ENCODE results near the gene SKAP1. TPM values are rescaled to one million over a fixed set of nuclear protein-coding genes. Genes with fewer than 3 reads are reported as not detected.

SKAP1 gene
- total and polyA plus RNA-seq, 2 experiments from 2014 or later, result 0.27 TPM; not detected in 1

- no peak overlapping the region for H3K4me3 ChIP-seq
- ATAC-seq, result no peak
- no peak overlapping the region for H3K27ac Mint-ChIP-seq
Measured at GRCh38 chr17:48237456-48237855, 192.6 kb downstream of the SKAP1 start.

GRCh38 chr17:48236681-48237134 lies 193.3 kb downstream of the SKAP1 start:
- peaks cover 7% of the 10 kb centered on the region; the same call in 2 of the 3 replicates for H3K4me1 Mint-ChIP-seq
- Histone ChIP-seq H3K79me2 (replicated peaks; ENCODE audit: insufficient read depth) (no peaks in the 10 kb centered on the region), H3K27ac (ENCODE audit: low read depth) (no peak overlapping the region), H3K36me3 (ENCODE audit: insufficient read depth) (no peaks in the 10 kb centered on the region), H3K9me2 (ENCODE audit: insufficient read depth) (no peaks in the 10 kb centered on the region), H3K4me1 (ENCODE audit: insufficient read depth) (no peaks in the 10 kb centered on the region), H3K4me3 (no peak overlapping the region), H2AFZ (no peak overlapping the region), H3K27me3 (ENCODE audit: insufficient read depth) (no peaks in the 10 kb centered on the region; the same call in 1 of the 2 replicates), H4K20me1 (replicated peaks; ENCODE audit: insufficient read depth) (no peaks in the 10 kb centered on the region), H3F3A (replicated peaks; ENCODE audit: low read depth) (no peaks in the 10 kb centered on the region), H3K4me2 (no peak overlapping the region)
- no peaks in the 10 kb centered on the region for H3K36me3 Mint-ChIP-seq (ENCODE audit: low read depth)
- DNase-seq (ENCODE audit: low spot score) (no peak), ATAC-seq (no peak)
- no peak overlapping the region for H3K27ac Mint-ChIP-seq
- TF ChIP-seq JUNB (IDR thresholded peaks at IDR 0.05; ENCODE audit: unreplicated experiment) (no peak), CREB1 (CRISPR knock-in tag; IDR thresholded peaks at IDR 0.05; ENCODE audit: low read depth) (no peak), EZH2phosphoT487 (IDR thresholded peaks at IDR 0.05; ENCODE audit: unreplicated experiment) (no peak), POLR2AphosphoS5 (IDR thresholded peaks at IDR 0.05; ENCODE audit: low read depth) (no peak), CTCF (conservative IDR thresholded peaks at IDR 0.05; ENCODE audit: low read depth in 2 of 2) (no peak)
- H3K9me3 Mint-ChIP-seq, result no peaks in the 10 kb centered on the region
- H3K27me3 Mint-ChIP-seq (ENCODE audit: insufficient read depth, low read depth, poor library complexity), result no peaks in the 10 kb centered on the region
- H3K4me3 Mint-ChIP-seq, result no peak overlapping the region

More at GRCh38 chr17:48237456-48237855, 192.6 kb downstream of the SKAP1 start:
- no peaks in the 10 kb centered on the region for H4K20me1 ChIP-seq (replicated peaks; ENCODE audit: insufficient read depth)
- no peaks in the 10 kb centered on the region for H3K79me2 ChIP-seq (replicated peaks; ENCODE audit: insufficient read depth)
- TF ChIP-seq STAT1 (IDR thresholded peaks at IDR 0.05; ENCODE audit: unreplicated experiment) (no peak), ZNF331 (CRISPR knock-in tag; IDR thresholded peaks at IDR 0.05; ENCODE audit: low read depth) (no peak)
- H3K4me1 ChIP-seq (ENCODE audit: insufficient read depth), result no peaks in the 10 kb centered on the region
- H3K9me2 ChIP-seq (ENCODE audit: insufficient read depth), result no peaks in the 10 kb centered on the region
- Mint-ChIP-seq H3K36me3 (ENCODE audit: low read depth) (no peaks in the 10 kb centered on the region), H3K9me3 (no peaks in the 10 kb centered on the region), H3K4me3 (no peak overlapping the region), H3K27me3 (ENCODE audit: insufficient read depth, low read depth, poor library complexity) (no peaks in the 10 kb centered on the region), H3K4me1 (peaks cover 11% of the 10 kb centered on the region; the same call in 2 of the 3 replicates)
- H3K27me3 ChIP-seq (ENCODE audit: insufficient read depth), result no peaks in the 10 kb centered on the region; the same call in 1 of the 2 replicates
- H3K4me2 ChIP-seq, result no peak overlapping the region
- no peaks in the 10 kb centered on the region for H3K36me3 ChIP-seq (ENCODE audit: insufficient read depth)
- H2AFZ ChIP-seq, result no peak overlapping the region
- no peaks in the 10 kb centered on the region for H3F3A ChIP-seq (replicated peaks; ENCODE audit: low read depth)
- no peak for DNase-seq (ENCODE audit: low spot score)
- no peak overlapping the region for H3K27ac ChIP-seq (ENCODE audit: low read depth)

GRCh38 chr17:48234922-48235321 lies 195.1 kb downstream of the SKAP1 start:
- no peak overlapping the region for H3K4me3 Mint-ChIP-seq
- H3K27me3 Mint-ChIP-seq (ENCODE audit: insufficient read depth, low read depth, poor library complexity), result no peaks in the 10 kb centered on the region
- no peak overlapping the region for H2AFZ ChIP-seq
- no peaks in the 10 kb centered on the region for H3F3A ChIP-seq (replicated peaks; ENCODE audit: low read depth)
- H3K27me3 ChIP-seq (ENCODE audit: insufficient read depth), result no peaks in the 10 kb centered on the region; the same call in 1 of the 2 replicates
- H3K36me3 ChIP-seq (ENCODE audit: insufficient read depth), result no peaks in the 10 kb centered on the region
- no peaks in the 10 kb centered on the region for H3K9me2 ChIP-seq (ENCODE audit: insufficient read depth)
- no peak overlapping the region for H3K27ac ChIP-seq (ENCODE audit: low read depth)
- DNase-seq (ENCODE audit: low spot score) (no peak), ATAC-seq (no peak)
- no peaks in the 10 kb centered on the region for H3K4me1 Mint-ChIP-seq
- H3K36me3 Mint-ChIP-seq (ENCODE audit: low read depth), result no peaks in the 10 kb centered on the region
- H3K4me3 ChIP-seq, result no peak overlapping the region
- no peak overlapping the region for H3K27ac Mint-ChIP-seq
- no peaks in the 10 kb centered on the region for H3K79me2 ChIP-seq (replicated peaks; ENCODE audit: insufficient read depth)
- H3K9me3 Mint-ChIP-seq, result no peaks in the 10 kb centered on the region
- no peaks in the 10 kb centered on the region for H4K20me1 ChIP-seq (replicated peaks; ENCODE audit: insufficient read depth)
- no peaks in the 10 kb centered on the region for H3K4me1 ChIP-seq (ENCODE audit: insufficient read depth)
- H3K4me2 ChIP-seq, result no peak overlapping the region
- no peak for TF ChIP-seq CTCF (conservative IDR thresholded peaks at IDR 0.05; ENCODE audit: low read depth in 2 of 2)
- no peak for TF ChIP-seq EZH2phosphoT487 (IDR thresholded peaks at IDR 0.05; ENCODE audit: unreplicated experiment)
- TF ChIP-seq JUNB (IDR thresholded peaks at IDR 0.05; ENCODE audit: unreplicated experiment), result no peak
- TF ChIP-seq POLR2AphosphoS5 (IDR thresholded peaks at IDR 0.05; ENCODE audit: low read depth), result no peak
- TF ChIP-seq NANOG (IDR thresholded peaks at IDR 0.05; ENCODE audit: borderline replicate concordance), result no peak
- TF ChIP-seq ZNF331 (CRISPR knock-in tag; IDR thresholded peaks at IDR 0.05; ENCODE audit: low read depth), result no peak
- no peak for TF ChIP-seq ZNF114 (CRISPR knock-in tag; IDR thresholded peaks at IDR 0.05)
- no peak for TF ChIP-seq STAT1 (IDR thresholded peaks at IDR 0.05; ENCODE audit: unreplicated experiment)

Data from GM23338 (cell line).